Measurements from ENCODE around the gene EIPR1. TPM values are rescaled to one million over a fixed set of nuclear protein-coding genes. Genes with fewer than 3 reads are reported as not detected.

Gene EIPR1
- total and polyA plus RNA-seq, 2 of the 13 experiments (the other 11 are each of a cell fraction or from before 2014, with no cell fraction given): 70.0 to 96.3 TPM

- no peak for TF ChIP-seq ZNF446 (CRISPR knock-in tag; IDR thresholded peaks at IDR 0.05)
- TF ChIP-seq HMGXB3 (CRISPR knock-in tag; IDR thresholded peaks at IDR 0.05; ENCODE audit: borderline replicate concordance): no peak
- TF ChIP-seq, protein P1, sequence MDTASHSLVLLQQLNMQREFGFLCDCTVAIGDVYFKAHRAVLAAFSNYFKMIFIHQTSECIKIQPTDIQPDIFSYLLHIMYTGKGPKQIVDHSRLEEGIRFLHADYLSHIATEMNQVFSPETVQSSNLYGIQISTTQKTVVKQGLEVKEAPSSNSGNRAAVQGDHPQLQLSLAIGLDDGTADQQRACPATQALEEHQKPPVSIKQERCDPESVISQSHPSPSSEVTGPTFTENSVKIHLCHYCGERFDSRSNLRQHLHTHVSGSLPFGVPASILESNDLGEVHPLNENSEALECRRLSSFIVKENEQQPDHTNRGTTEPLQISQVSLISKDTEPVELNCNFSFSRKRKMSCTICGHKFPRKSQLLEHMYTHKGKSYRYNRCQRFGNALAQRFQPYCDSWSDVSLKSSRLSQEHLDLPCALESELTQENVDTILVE (CRISPR knock-in tag; IDR thresholded peaks at IDR 0.05): peak; percentile 43; the same call in 1 of the 2 replicates
- no peak for TF ChIP-seq KLF12 (CRISPR knock-in tag; IDR thresholded peaks at IDR 0.05; ENCODE audit: borderline replicate concordance)
- no peak for TF ChIP-seq ZNF256 (CRISPR knock-in tag; conservative IDR thresholded peaks at IDR 0.05)
- TF ChIP-seq HOXA3 (CRISPR knock-in tag; IDR thresholded peaks at IDR 0.05): peak; percentile 61; the same call in 1 of the 2 replicates
- TF ChIP-seq PPARG (CRISPR knock-in tag; conservative IDR thresholded peaks at IDR 0.05): peak; percentile 65
- no peak for TF ChIP-seq ZFP36L1 (CRISPR knock-in tag; IDR thresholded peaks at IDR 0.05)
- TF ChIP-seq FOXC1 (CRISPR knock-in tag; IDR thresholded peaks at IDR 0.05; ENCODE audit: borderline replicate concordance): no peak
- no peak for TF ChIP-seq HMG20A (CRISPR knock-in tag; IDR thresholded peaks at IDR 0.05; ENCODE audit: borderline replicate concordance)
- TF ChIP-seq ZNF556 (CRISPR knock-in tag; IDR thresholded peaks at IDR 0.05; ENCODE audit: borderline replicate concordance): no peak; the same call in 1 of the 2 replicates
- TF ChIP-seq ZNF772 (CRISPR knock-in tag; IDR thresholded peaks at IDR 0.05): no peak
- peak; percentile 44; the same call in 1 of the 2 replicates for TF ChIP-seq TCF7 (IDR thresholded peaks at IDR 0.05; ENCODE audit: low read depth)
- no peak for TF ChIP-seq ZNF20 (CRISPR knock-in tag; IDR thresholded peaks at IDR 0.05)
- peak; percentile 49; the same call in 1 of the 2 replicates for TF ChIP-seq ZNF441 (CRISPR knock-in tag; IDR thresholded peaks at IDR 0.05; ENCODE audit: borderline replicate concordance)
- peak; percentile 56; the same call in 1 of the 2 replicates for TF ChIP-seq ARID4A (CRISPR knock-in tag; IDR thresholded peaks at IDR 0.05; ENCODE audit: borderline replicate concordance)
- TF ChIP-seq FOXO4 (CRISPR knock-in tag; conservative IDR thresholded peaks at IDR 0.05): no peak
- no peak for TF ChIP-seq ZNF33B (CRISPR knock-in tag; IDR thresholded peaks at IDR 0.05)
Measured at GRCh38 chr2:3303583-3304406, 73.8 kb downstream of the EIPR1 start (continued).

Measured in HepG2 (cell line).